Breast epithelium (tissue), 4 donors: ENCODE results near the gene TMEM201. TPM values are rescaled to one million over a fixed set of nuclear protein-coding genes. Genes with fewer than 3 reads are reported as not detected.

ENCODE experiments used
- DNase-seq, 2 donors: peaks; one replicate each; pipeline ENCODE4 v3.0.0-alpha.2; 2019; ENCODE audit warnings: low spot score in 2 of 2
- H3K27ac ChIP-seq, 2 donors: fragments of 200-600 bp; sonication (generic) in 1 of 2; one replicate each; pipeline ENCODE4 v1.5.1; 2016 to 2019; ENCODE audit warnings: mild to moderate bottlenecking in 1 of 2
- H3K27me3 ChIP-seq, 2 donors: fragments of 200-600 bp; sonication (generic) in 1 of 2; one replicate each; pipeline versions ENCODE4 v1.5.1 to v1.6.0; 2017 to 2019; ENCODE audit warnings: control low read depth in 1 of 2, mild to moderate bottlenecking in 1 of 2
- H3K36me3 ChIP-seq: fragments of 200-600 bp; one replicate; pipeline ENCODE4 v1.5.1; 2019
- H3K4me1 ChIP-seq, 2 donors: fragments of 200-600 bp; sonication (generic); one replicate each; pipeline ENCODE4 v1.5.1; 2016 to 2019; ENCODE audit warnings: control low read depth in 1 of 2
- H3K4me3 ChIP-seq, 3 donors: fragments of 200-600 bp; sonication (generic); 1 replicate in 2 of 3; 2 replicates in 1 of 3; pipeline ENCODE4 v1.5.1; 2016 to 2019; ENCODE audit warnings: mild to moderate bottlenecking in 3 of 3, moderate library complexity in 2 of 3
- H3K9me3 ChIP-seq, 2 donors: fragments of 200-600 bp; sonication (generic) in 1 of 2; one replicate each; pipeline ENCODE4 v1.5.1; 2016 to 2019; ENCODE audit warnings: control low read depth in 1 of 2
- CTCF ChIP-seq, 3 donors: fragments of 450-650 bp; IDR thresholded peaks; one replicate each; pipeline ENCODE4 v1.5.1; 2016 to 2017; ENCODE audit warnings: antibody characterized with exemption in 3 of 3, mild to moderate bottlenecking in 3 of 3, moderate library complexity in 3 of 3
- POLR2A ChIP-seq: fragments of 450-650 bp; IDR thresholded peaks from one replicate; pipeline ENCODE4 v1.6.1; 2016; ENCODE audit warnings: antibody characterized with exemption, mild to moderate bottlenecking, moderate library complexity
- POLR2AphosphoS5 ChIP-seq, 3 donors: sonication (generic); formaldehyde crosslinking; IDR thresholded peaks; one replicate each; pipeline ENCODE4 v1.6.1; 2017; ENCODE audit warnings: antibody characterized with exemption in 3 of 3
- intact Hi-C: fragments of 100-400 bp; cut with DNase I; formaldehyde crosslinking; loops from one replicate; pipeline ENCODE4 v1.15.1; 2023; ENCODE audit warnings: low total_unique reads
- total RNA-seq, 3 donors: library from RNA; depleted of rRNA; stranded (reverse); fragments of >200 nt; gene quantifications; one replicate each; pipeline ENCODE4 v1.1.0, GENCODE V29; 2016

The TMEM201 gene
- total RNA-seq, 3 donors from 2014 or later, result 5.0 to 6.2 (median 5.0) TPM

- Histone ChIP-seq H3K27me3 (no peaks in the 10 kb centered on the region), H3K4me3 (no peak overlapping the region), H3K9me3 (no peaks in the 10 kb centered on the region), H3K36me3 (no peaks in the 10 kb centered on the region), H3K27ac (no peak overlapping the region), H3K4me1 (no peaks in the 10 kb centered on the region)
- intact Hi-C loops, result no loop called here
- TF ChIP-seq POLR2AphosphoS5 (IDR thresholded peaks at IDR 0.05) (no peak), CTCF (IDR thresholded peaks at IDR 0.05) (no peak), POLR2A (no peak)
- no peak for DNase-seq
Measured at GRCh38 chr1:9609998-9610397, 21.3 kb downstream of the TMEM201 start.

- Histone ChIP-seq H3K9me3 (no peaks in the 10 kb centered on the region), H3K36me3 (no peaks in the 10 kb centered on the region), H3K4me1 (no peaks in the 10 kb centered on the region), H3K27me3 (no peaks in the 10 kb centered on the region), H3K27ac (no peak overlapping the region), H3K4me3 (no peak overlapping the region)
- TF ChIP-seq POLR2AphosphoS5 (IDR thresholded peaks at IDR 0.05) (no peak), CTCF (IDR thresholded peaks at IDR 0.05) (no peak), POLR2A (no peak)
- DNase-seq, result no peak
- intact Hi-C loops, result no loop called here
Measured at GRCh38 chr1:9610548-9610947, 21.8 kb downstream of the TMEM201 start.

GRCh38 chr1:9611716-9612115 lies 23.0 kb downstream of the TMEM201 start:
- Histone ChIP-seq H3K27ac (no peak overlapping the region), H3K36me3 (no peaks in the 10 kb centered on the region), H3K27me3 (no peaks in the 10 kb centered on the region), H3K4me1 (no peaks in the 10 kb centered on the region), H3K9me3 (no peaks in the 10 kb centered on the region), H3K4me3 (no peak overlapping the region)
- no peak for TF ChIP-seq POLR2AphosphoS5 (IDR thresholded peaks at IDR 0.05)
- TF ChIP-seq CTCF (IDR thresholded peaks at IDR 0.05), result no peak
- no peak for TF ChIP-seq POLR2A
- intact Hi-C loops, result no loop called here
- no peak for DNase-seq

GRCh38 chr1:9612162-9612845 lies 23.6 kb downstream of the TMEM201 start:
- no peak for TF ChIP-seq POLR2AphosphoS5 (IDR thresholded peaks at IDR 0.05)
- TF ChIP-seq POLR2A, result no peak
- no peak for TF ChIP-seq CTCF (IDR thresholded peaks at IDR 0.05)
- intact Hi-C loops, result no loop called here
- DNase-seq, result no peak
- no peaks in the 10 kb centered on the region for H3K36me3 ChIP-seq
- H3K27me3 ChIP-seq, result no peaks in the 10 kb centered on the region
- H3K9me3 ChIP-seq, result no peaks in the 10 kb centered on the region
- no peaks in the 10 kb centered on the region for H3K4me1 ChIP-seq
- H3K27ac ChIP-seq, result no peak overlapping the region
- H3K4me3 ChIP-seq, result no peak overlapping the region

- Histone ChIP-seq H3K36me3 (no peaks in the 10 kb centered on the region), H3K27ac (no peak overlapping the region), H3K4me3 (no peak overlapping the region), H3K9me3 (no peaks in the 10 kb centered on the region), H3K4me1 (no peaks in the 10 kb centered on the region), H3K27me3 (no peaks in the 10 kb centered on the region)
- TF ChIP-seq CTCF (IDR thresholded peaks at IDR 0.05) (no peak), POLR2A (no peak), POLR2AphosphoS5 (IDR thresholded peaks at IDR 0.05) (no peak)
- DNase-seq, result no peak
- intact Hi-C loops, result no loop called here
Measured at GRCh38 chr1:9612871-9613624, 24.3 kb downstream of the TMEM201 start.
